HepG2 (cell line): Measurements from ENCODE around the gene MIEF1. TPM values are rescaled to one million over a fixed set of nuclear protein-coding genes. Genes with fewer than 3 reads are reported as not detected.

Experiments used
- BHLHE40 ChIP-seq: IDR thresholded peaks from 2 replicates; pipeline ENCODE4 v1.6.1; 2011; ENCODE audit warnings: low read length, improper control_type of control experiment
- EEA1 ChIP-seq: sonication (generic); formaldehyde crosslinking; IDR thresholded peaks from 2 replicates; pipeline ENCODE4 v1.5.1; 2020; ENCODE audit warnings: mild to moderate bottlenecking, missing genetic modification reagents, borderline replicate concordance
- FOXK2 ChIP-seq: fragments of 450-650 bp; IDR thresholded peaks from 2 replicates; pipeline ENCODE4 v1.6.1; 2016
- HNF4A ChIP-seq: sonication (generic); formaldehyde crosslinking; IDR thresholded peaks from 2 replicates; pipeline ENCODE4 v1.4.0; 2020; ENCODE audit warnings: missing genetic modification reagents
- HNRNPUL1 ChIP-seq: fragments of 200-400 bp; formaldehyde crosslinking; IDR thresholded peaks from 2 replicates; pipeline ENCODE4 v1.6.1; 2017; ENCODE audit warnings: low read depth, mild to moderate bottlenecking, low read length, moderate library complexity
- NFE2L1 ChIP-seq: sonication (generic); formaldehyde crosslinking; IDR thresholded peaks from 2 replicates; pipeline ENCODE4 v1.4.0; 2020; ENCODE audit warnings: missing genetic modification reagents, mild to moderate bottlenecking, borderline replicate concordance
- POLR2G ChIP-seq: fragments of 200-400 bp; formaldehyde crosslinking; IDR thresholded peaks from 2 replicates; pipeline ENCODE4 v1.6.1; 2018; ENCODE audit warnings: mild to moderate bottlenecking, low read depth, low read length, moderate library complexity
- TAF15 ChIP-seq: fragments of 200-400 bp; formaldehyde crosslinking; IDR thresholded peaks from one replicate; pipeline ENCODE4 v1.6.1; 2018; ENCODE audit warnings: mild to moderate bottlenecking, low read depth, low read length; ENCODE audit not compliant: poor library complexity, severe bottlenecking
- TP53 ChIP-seq: sonication (generic); formaldehyde crosslinking; conservative IDR thresholded peaks from 2 replicates; pipeline ENCODE4 v1.4.0; 2020; ENCODE audit warnings: missing genetic modification reagents
- ZNF12 ChIP-seq: sonication (generic); formaldehyde crosslinking; IDR thresholded peaks from 2 replicates; pipeline ENCODE4 v1.5.0; 2020; ENCODE audit warnings: missing genetic modification reagents
- ZNF331 ChIP-seq: sonication (generic); formaldehyde crosslinking; IDR thresholded peaks from 2 replicates; pipeline ENCODE4 v1.4.0; 2020; ENCODE audit warnings: missing genetic modification reagents
- ZNF333 ChIP-seq: sonication (generic); formaldehyde crosslinking; IDR thresholded peaks from 2 replicates; pipeline ENCODE4 v1.4.0; 2020; ENCODE audit warnings: mild to moderate bottlenecking, missing genetic modification reagents, borderline replicate concordance
- ZNF33A ChIP-seq: sonication (generic); formaldehyde crosslinking; IDR thresholded peaks from 2 replicates; pipeline ENCODE4 v1.5.1; 2020; ENCODE audit warnings: missing genetic modification reagents, mild to moderate bottlenecking, moderate library complexity, borderline replicate concordance
- ZNF432 ChIP-seq: sonication (generic); formaldehyde crosslinking; IDR thresholded peaks from 2 replicates; pipeline ENCODE4 v1.5.0; 2020; ENCODE audit warnings: missing genetic modification reagents, mild to moderate bottlenecking, borderline replicate concordance
- ZNF605 ChIP-seq: sonication (generic); formaldehyde crosslinking; IDR thresholded peaks from 2 replicates; pipeline ENCODE4 v1.8.0; 2022; ENCODE audit warnings: mild to moderate bottlenecking, missing genetic modification reagents
- ZSCAN9 ChIP-seq: IDR thresholded peaks from 2 replicates; pipeline ENCODE4 v1.6.1; 2016; ENCODE audit warnings: borderline replicate concordance
- polyA plus RNA-seq, 8 experiments: library from polyadenylated mRNA; depleted of rRNA in 3 of 8; stranded (reverse) in 7 of 8; unstranded in 1 of 8; fragments of >200 nt; fragmentation: Illumina TruSeq in 4 of 8; extraction: Trizol in 4 of 8; gene quantifications; 2 replicates each; pipeline versions ENCODE4 v1.2.1 to v1.2.3, GENCODE V29; 2011 to 2016; ENCODE audit warnings: low read depth in 4 of 8, missing spikeins in 1 of 8, mixed read lengths in 1 of 8; ENCODE audit not compliant: insufficient read depth in 1 of 8
- total RNA-seq, 5 experiments: library from RNA; depleted of rRNA; stranded (reverse); fragments of >200 nt; fragmentation: Illumina TruSeq; extraction: Trizol; gene quantifications; 2 replicates each; pipeline ENCODE4 v1.2.3, GENCODE V29; 2016; ENCODE audit warnings: low read depth in 1 of 5
- TF ChIP-seq, protein P1 (sequence below): sonication (generic); formaldehyde crosslinking; IDR thresholded peaks from 2 replicates; pipeline ENCODE4 v1.9.0; 2021; ENCODE audit warnings: missing genetic modification reagents, mild to moderate bottlenecking, borderline replicate concordance
- TF ChIP-seq, protein P2 (sequence below): sonication (generic); formaldehyde crosslinking; IDR thresholded peaks from 2 replicates; pipeline ENCODE4 v1.5.1; 2020; ENCODE audit warnings: missing genetic modification reagents, mild to moderate bottlenecking, borderline replicate concordance
- TF ChIP-seq, protein P3 (sequence below): sonication (generic); formaldehyde crosslinking; IDR thresholded peaks from 2 replicates; pipeline ENCODE4 v1.8.1; 2022; ENCODE audit warnings: low read depth, mild to moderate bottlenecking, missing genetic modification reagents
- TF ChIP-seq, protein P4 (sequence below): sonication (generic); formaldehyde crosslinking; IDR thresholded peaks from 2 replicates; pipeline ENCODE4 v1.5.1; 2020; ENCODE audit warnings: mild to moderate bottlenecking, moderate library complexity, missing genetic modification reagents
- TF ChIP-seq, protein P5 (sequence below): sonication (generic); formaldehyde crosslinking; conservative IDR thresholded peaks from 2 replicates; pipeline ENCODE4 v1.8.1; 2023; ENCODE audit warnings: missing genetic modification reagents
- TF ChIP-seq, protein P6 (sequence below): sonication (generic); formaldehyde crosslinking; IDR thresholded peaks from 2 replicates; pipeline ENCODE4 v1.8.0; 2022; ENCODE audit warnings: missing genetic modification reagents, low read depth, mild to moderate bottlenecking, borderline replicate concordance

MIEF1 gene
- total and polyA plus RNA-seq, 2 of the 13 experiments (the other 11 are each of a cell fraction or from before 2014, with no cell fraction given): 21.7 to 34.8 TPM

DNA sequence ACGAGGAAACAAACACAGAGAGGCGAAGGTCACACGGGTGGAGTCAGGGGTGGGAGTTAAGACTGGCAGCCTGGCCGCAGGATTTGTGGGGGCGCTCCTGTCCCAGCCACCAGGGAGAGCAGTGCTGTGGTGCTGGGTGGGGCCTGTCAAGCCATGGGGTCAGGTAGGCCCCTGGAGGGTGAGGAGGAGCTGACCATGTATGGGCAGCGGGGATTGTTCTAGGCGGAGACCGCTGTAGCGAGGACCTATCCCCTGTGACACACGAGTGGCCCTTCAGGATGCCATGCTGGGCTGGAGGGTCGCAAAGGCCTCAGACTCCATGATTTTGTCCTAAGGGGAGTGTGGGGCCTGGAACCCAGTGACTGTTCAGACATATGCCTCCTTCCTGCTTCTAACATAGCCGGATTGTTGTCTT lies 32.0 kb downstream of the MIEF1 start (continued):
- TF ChIP-seq, protein P1, sequence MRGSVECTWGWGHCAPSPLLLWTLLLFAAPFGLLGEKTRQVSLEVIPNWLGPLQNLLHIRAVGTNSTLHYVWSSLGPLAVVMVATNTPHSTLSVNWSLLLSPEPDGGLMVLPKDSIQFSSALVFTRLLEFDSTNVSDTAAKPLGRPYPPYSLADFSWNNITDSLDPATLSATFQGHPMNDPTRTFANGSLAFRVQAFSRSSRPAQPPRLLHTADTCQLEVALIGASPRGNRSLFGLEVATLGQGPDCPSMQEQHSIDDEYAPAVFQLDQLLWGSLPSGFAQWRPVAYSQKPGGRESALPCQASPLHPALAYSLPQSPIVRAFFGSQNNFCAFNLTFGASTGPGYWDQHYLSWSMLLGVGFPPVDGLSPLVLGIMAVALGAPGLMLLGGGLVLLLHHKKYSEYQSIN: no peak
- TF ChIP-seq HNRNPUL1: no peak
- TF ChIP-seq ZNF333 (CRISPR knock-in tag): 0 out of 2 replicates have a peak, but pooled peaks have one; percentile 10
- TF ChIP-seq NFE2L1 (CRISPR knock-in tag): no peak
- no peak for TF ChIP-seq ZNF33A (CRISPR knock-in tag)
- no peak for TF ChIP-seq TAF15
- no peak for TF ChIP-seq ZNF605
- no peak for TF ChIP-seq EEA1 (CRISPR knock-in tag)
- no peak for TF ChIP-seq HNF4A (CRISPR knock-in tag)
- TF ChIP-seq, protein P2, sequence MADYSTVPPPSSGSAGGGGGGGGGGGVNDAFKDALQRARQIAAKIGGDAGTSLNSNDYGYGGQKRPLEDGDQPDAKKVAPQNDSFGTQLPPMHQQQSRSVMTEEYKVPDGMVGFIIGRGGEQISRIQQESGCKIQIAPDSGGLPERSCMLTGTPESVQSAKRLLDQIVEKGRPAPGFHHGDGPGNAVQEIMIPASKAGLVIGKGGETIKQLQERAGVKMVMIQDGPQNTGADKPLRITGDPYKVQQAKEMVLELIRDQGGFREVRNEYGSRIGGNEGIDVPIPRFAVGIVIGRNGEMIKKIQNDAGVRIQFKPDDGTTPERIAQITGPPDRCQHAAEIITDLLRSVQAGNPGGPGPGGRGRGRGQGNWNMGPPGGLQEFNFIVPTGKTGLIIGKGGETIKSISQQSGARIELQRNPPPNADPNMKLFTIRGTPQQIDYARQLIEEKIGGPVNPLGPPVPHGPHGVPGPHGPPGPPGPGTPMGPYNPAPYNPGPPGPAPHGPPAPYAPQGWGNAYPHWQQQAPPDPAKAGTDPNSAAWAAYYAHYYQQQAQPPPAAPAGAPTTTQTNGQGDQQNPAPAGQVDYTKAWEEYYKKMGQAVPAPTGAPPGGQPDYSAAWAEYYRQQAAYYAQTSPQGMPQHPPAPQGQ (CRISPR knock-in tag): no peak
- TF ChIP-seq, protein P3, sequence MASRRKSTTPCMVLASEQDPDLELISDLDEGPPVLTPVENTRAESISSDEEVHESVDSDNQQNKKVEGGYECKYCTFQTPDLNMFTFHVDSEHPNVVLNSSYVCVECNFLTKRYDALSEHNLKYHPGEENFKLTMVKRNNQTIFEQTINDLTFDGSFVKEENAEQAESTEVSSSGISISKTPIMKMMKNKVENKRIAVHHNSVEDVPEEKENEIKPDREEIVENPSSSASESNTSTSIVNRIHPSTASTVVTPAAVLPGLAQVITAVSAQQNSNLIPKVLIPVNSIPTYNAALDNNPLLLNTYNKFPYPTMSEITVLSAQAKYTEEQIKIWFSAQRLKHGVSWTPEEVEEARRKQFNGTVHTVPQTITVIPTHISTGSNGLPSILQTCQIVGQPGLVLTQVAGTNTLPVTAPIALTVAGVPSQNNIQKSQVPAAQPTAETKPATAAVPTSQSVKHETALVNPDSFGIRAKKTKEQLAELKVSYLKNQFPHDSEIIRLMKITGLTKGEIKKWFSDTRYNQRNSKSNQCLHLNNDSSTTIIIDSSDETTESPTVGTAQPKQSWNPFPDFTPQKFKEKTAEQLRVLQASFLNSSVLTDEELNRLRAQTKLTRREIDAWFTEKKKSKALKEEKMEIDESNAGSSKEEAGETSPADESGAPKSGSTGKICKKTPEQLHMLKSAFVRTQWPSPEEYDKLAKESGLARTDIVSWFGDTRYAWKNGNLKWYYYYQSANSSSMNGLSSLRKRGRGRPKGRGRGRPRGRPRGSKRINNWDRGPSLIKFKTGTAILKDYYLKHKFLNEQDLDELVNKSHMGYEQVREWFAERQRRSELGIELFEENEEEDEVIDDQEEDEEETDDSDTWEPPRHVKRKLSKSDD (CRISPR knock-in tag): no peak
- TF ChIP-seq BHLHE40: no peak
- no peak for TF ChIP-seq ZNF12 (CRISPR knock-in tag)
- peak; percentile 18; the same call in 1 of the 2 replicates for TF ChIP-seq POLR2G
- TF ChIP-seq, protein P4, sequence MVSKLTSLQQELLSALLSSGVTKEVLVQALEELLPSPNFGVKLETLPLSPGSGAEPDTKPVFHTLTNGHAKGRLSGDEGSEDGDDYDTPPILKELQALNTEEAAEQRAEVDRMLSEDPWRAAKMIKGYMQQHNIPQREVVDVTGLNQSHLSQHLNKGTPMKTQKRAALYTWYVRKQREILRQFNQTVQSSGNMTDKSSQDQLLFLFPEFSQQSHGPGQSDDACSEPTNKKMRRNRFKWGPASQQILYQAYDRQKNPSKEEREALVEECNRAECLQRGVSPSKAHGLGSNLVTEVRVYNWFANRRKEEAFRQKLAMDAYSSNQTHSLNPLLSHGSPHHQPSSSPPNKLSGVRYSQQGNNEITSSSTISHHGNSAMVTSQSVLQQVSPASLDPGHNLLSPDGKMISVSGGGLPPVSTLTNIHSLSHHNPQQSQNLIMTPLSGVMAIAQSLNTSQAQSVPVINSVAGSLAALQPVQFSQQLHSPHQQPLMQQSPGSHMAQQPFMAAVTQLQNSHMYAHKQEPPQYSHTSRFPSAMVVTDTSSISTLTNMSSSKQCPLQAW: no peak
- TF ChIP-seq ZNF432 (CRISPR knock-in tag): no peak
- TF ChIP-seq, protein P5, sequence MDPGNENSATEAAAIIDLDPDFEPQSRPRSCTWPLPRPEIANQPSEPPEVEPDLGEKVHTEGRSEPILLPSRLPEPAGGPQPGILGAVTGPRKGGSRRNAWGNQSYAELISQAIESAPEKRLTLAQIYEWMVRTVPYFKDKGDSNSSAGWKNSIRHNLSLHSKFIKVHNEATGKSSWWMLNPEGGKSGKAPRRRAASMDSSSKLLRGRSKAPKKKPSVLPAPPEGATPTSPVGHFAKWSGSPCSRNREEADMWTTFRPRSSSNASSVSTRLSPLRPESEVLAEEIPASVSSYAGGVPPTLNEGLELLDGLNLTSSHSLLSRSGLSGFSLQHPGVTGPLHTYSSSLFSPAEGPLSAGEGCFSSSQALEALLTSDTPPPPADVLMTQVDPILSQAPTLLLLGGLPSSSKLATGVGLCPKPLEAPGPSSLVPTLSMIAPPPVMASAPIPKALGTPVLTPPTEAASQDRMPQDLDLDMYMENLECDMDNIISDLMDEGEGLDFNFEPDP (CRISPR knock-in tag): no peak
- no peak; the same call in 1 of the 2 replicates for TF ChIP-seq ZNF331 (CRISPR knock-in tag)
- no peak for TF ChIP-seq TP53 (CRISPR knock-in tag)
- TF ChIP-seq FOXK2: no peak
- TF ChIP-seq, protein P6, sequence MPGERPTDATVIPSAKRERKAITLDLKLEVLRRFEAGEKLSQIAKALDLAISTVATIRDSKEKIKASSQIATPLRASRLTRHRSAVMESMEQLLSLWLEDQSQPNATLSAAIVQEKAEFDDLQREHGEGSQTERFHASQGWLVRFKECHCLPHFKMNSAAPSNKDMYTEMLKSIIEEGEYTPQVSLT (CRISPR knock-in tag): no peak
- TF ChIP-seq ZSCAN9 (CRISPR knock-in tag): no peak
